K562 treated with DMSO at 1 percent for 12 hours (cell line): ENCODE measurements around the gene RXYLT1. TPM values are rescaled to one million over a fixed set of nuclear protein-coding genes. Genes with fewer than 3 reads are reported as not detected.

Experiments used
- total RNA-seq: library from RNA; unstranded; fragments of 300-600 nt; gene quantifications from 2 replicates; pipeline ENCODE4 v1.2.3, GENCODE V29; 2022; ENCODE audit not compliant: insufficient read depth

The RXYLT1 gene, protein sequence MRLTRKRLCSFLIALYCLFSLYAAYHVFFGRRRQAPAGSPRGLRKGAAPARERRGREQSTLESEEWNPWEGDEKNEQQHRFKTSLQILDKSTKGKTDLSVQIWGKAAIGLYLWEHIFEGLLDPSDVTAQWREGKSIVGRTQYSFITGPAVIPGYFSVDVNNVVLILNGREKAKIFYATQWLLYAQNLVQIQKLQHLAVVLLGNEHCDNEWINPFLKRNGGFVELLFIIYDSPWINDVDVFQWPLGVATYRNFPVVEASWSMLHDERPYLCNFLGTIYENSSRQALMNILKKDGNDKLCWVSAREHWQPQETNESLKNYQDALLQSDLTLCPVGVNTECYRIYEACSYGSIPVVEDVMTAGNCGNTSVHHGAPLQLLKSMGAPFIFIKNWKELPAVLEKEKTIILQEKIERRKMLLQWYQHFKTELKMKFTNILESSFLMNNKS
- 7.3 and 20.5 TPM in 2 replicates for total RNA-seq

DNA sequence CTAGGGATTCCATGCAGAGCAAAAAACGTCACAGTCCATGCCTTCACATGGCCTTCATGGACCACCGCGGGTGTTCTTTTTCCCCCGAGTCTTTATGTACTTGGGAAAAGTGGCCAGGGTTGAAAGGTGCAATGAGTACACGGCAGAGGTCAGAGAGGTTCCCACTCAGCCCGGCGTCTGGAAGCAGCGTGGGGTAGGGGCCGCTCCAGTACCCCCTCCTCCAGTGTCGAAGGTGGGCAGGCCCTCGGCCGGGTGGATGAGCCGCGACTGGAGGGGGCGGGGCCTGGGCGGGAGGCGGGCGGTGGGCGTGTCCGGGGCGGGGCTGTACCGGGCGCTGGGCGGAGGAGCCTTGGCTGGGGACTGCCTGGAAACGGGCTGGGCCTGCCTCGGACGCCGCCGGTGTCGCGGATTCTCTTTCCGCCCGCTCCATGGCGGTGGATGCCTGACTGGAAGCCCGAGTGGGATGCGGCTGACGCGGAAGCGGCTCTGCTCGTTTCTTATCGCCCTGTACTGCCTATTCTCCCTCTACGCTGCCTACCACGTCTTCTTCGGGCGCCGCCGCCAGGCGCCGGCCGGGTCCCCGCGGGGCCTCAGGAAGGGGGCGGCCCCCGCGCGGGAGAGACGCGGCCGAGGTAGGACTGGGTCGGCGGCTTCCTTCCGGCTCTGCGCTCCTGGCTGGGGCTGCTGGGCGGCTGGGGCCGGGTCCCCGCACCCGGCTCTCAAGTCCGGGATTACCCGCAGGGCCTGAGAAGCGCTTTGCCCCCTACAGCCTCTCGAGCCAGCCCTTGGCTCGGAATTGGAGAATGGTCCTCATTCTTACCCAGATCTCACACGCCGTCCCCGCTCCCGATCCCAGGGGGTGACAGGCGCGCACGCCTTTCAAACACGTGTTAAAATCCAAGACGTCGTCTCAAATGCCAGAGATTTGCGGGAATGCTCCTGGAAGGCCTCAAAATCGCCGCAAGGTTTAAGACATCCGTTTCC is at the start of gene RXYLT1:
RXYLT1 (plus strand) TSS at position 412 of the 984 bp plus-strand sequence; CDS start at position 464, 52 bp downstream.

DNA sequence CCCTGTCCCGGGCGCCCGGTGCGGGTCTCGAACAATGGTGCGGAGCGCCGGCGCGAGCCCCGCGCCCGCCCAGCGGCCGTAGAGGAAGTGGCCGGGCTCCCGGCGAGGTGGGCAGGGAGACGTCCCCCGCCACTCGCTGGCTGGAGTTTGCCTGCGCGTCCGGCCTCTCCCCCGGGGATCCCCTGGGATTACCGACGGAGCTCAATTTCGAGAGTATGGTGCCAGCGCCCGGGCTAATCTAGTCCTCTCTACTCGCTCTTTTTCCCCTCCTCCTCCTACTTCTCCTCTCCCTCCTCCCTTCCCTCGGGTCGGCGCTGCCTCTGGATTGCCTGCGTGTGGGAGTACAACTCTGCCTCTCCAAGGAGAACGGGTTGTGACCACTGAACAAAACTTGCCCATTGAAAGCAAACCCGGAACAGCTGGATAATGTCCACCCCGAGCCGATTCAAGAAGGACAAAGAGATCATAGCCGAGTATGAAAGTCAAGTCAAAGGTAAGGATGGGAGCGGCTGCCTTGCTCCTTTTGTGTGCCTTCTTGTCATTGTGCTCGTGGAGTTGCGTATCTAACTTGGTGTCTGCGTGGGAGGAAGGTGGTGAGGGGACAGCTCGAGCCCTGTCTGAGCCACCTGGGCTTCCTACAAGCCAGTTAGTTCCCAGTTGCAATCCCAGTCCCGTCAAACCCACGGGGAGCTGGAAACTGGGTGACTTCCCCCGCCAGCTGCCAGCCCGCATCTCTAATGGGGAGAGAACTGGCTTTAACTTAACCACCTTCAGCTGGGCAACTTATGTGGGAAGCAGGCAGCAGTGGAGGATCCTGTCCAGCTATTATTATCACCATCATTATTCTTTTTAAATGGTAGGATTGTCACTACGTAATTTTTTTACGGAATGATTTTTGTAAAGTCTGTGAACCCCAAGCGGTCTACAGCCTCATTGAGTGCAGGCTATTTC is 65.0 kb downstream of the RXYLT1 start, which contains the start of gene SRGAP1:
SRGAP1 (plus strand) TSS at position 310 of the 951 bp plus-strand sequence; CDS start at position 427, 117 bp downstream.

Other genes starting within 250 kb of the RXYLT1 start
- gene DPY19L2, start 111.4 kb upstream of the RXYLT1 start, total RNA-seq = 0.72 TPM in 1 of 2 replicates, not detected in the other
- gene SRGAP1, start 64.8 kb downstream of the RXYLT1 start, total RNA-seq = 0.02 TPM in 1 of 2 replicates, not detected in the other